Renal cortex interstitium (tissue), 15 donors: ENCODE data around the gene GRM4. TPM values are rescaled to one million over a fixed set of nuclear protein-coding genes. Genes with fewer than 3 reads are reported as not detected.
"Not testable (repeated sequence)": the region's sequence is repeated elsewhere in the genome, so short reads cannot be mapped to it uniquely, and the experiment has no call there.

ENCODE experiments used
- DNase-seq, 11 donors: peaks; one replicate each; pipeline ENCODE4 v3.0.0-alpha.2; 2013; ENCODE audit warnings: low read depth in 9 of 11, low spot score in 4 of 11; ENCODE audit errors: extremely low read depth in 1 of 11
- long read RNA-seq, 16 experiments: transcript quantifications; one replicate each; lab custom pipeline, GENCODE V29; 2026
- polyA plus RNA-seq, 3 donors: library from polyadenylated mRNA; unstranded; fragments of 120-200 nt; gene quantifications; one replicate each; pipeline ENCODE4 v1.2.1, GENCODE V29; 2013; ENCODE audit not compliant: insufficient read length in 3 of 3

The GRM4 gene
- under 1 TPM; 0.53 to 0.74 (median 0.53) TPM for polyA plus RNA-seq
- long read RNA-seq, donor 1 = 0 reads
- long read RNA-seq, donor 2 = 0 reads
- long read RNA-seq, donor 3 = 0 reads
- long read RNA-seq, donor 4 = 0 reads
- long read RNA-seq, donor 5 = 0 reads
- long read RNA-seq, donor 6 = 0 reads
- long read RNA-seq, donor 7 = 0 reads
- long read RNA-seq, donor 8 = 0 reads
- long read RNA-seq, donor 9 = 0 reads
- long read RNA-seq, donor 10 = 0 reads
- long read RNA-seq, donor 11 = 0 reads
- long read RNA-seq, donor 12 = 0 reads
- long read RNA-seq, donor 13 = 0 reads
- long read RNA-seq, donor 14 = 0 reads
- long read RNA-seq, donor 15 = 0 reads
- long read RNA-seq, donor 16 = 0 reads

GRCh38 chr6:34146021-34146782 is at the start of gene GRM4:
GRM4 (minus strand) TSS chr6:34146087; CDS start chr6:34133496, 12,591 bp downstream.
- no peak for DNase-seq

GRCh38 chr6:34194772-34195171 is 48.9 kb upstream of the GRM4 start:
- DNase-seq = no peak

- DNase-seq = no peak
Measured at GRCh38 chr6:34190504-34191122, 44.7 kb upstream of the GRM4 start.

GRCh38 chr6:34189806-34190503 is 44.1 kb upstream of the GRM4 start:
- no peak for DNase-seq

GRCh38 chr6:34184726-34185125 is 38.8 kb upstream of the GRM4 start:
- DNase-seq = not testable (repeated sequence)

- DNase-seq = no peak
Measured at GRCh38 chr6:34182751-34183531, 37.1 kb upstream of the GRM4 start.

GRCh38 chr6:34181908-34182307 is 36.0 kb upstream of the GRM4 start:
- no peak for DNase-seq

GRCh38 chr6:34179106-34179720 is 33.3 kb upstream of the GRM4 start:
- DNase-seq = no peak

- DNase-seq = no peak
Measured at GRCh38 chr6:34178357-34179105, 32.6 kb upstream of the GRM4 start.

GRCh38 chr6:34177181-34177591 is 31.3 kb upstream of the GRM4 start:
- DNase-seq = no peak

- DNase-seq = no peak
Measured at GRCh38 chr6:34176261-34177031, 30.6 kb upstream of the GRM4 start.

GRCh38 chr6:34174846-34175399 is 29.0 kb upstream of the GRM4 start:
- no peak for DNase-seq

GRCh38 chr6:34172961-34173775 is 27.3 kb upstream of the GRM4 start:
- no peak for DNase-seq

GRCh38 chr6:34170346-34170745 is 24.5 kb upstream of the GRM4 start:
- no peak for DNase-seq

GRCh38 chr6:34169897-34170296 is 24.0 kb upstream of the GRM4 start:
- DNase-seq = no peak
